ENCODE measurements around the gene MS4A10. TPM values are rescaled to one million over a fixed set of nuclear protein-coding genes. Genes with fewer than 3 reads are reported as not detected.

Gene MS4A10
- total and polyA plus RNA-seq, 2 of the 8 experiments (the other 6 are each of a cell fraction or from before 2014, with no cell fraction given), result not detected

GRCh38 chr11:60763692-60764369 is 21.3 kb upstream of the MS4A10 start:
- no peak overlapping the region for H3K4me2 ChIP-seq (ENCODE audit: insufficient read depth in 1 of 2, low read depth in 2 of 2, low read length in 2 of 2)
- ChIA-PET POLR2A (ENCODE audit: partially characterized antibody) (no interaction called here), CTCF (ENCODE audit: partially characterized antibody) (interaction anchor here (0.8 to 8.3 kb wide), 40 partner anchors 10 to 498 kb away, joined by 3 to 145 read pairs (median 5); partner anchors contain the start of genes MS4A18, MS4A8 and ZP1)
- H3K36me3 ChIP-seq (ENCODE audit: control insufficient read depth in 2 of 4, insufficient read depth in 4 of 4, low read length in 3 of 4), result no peaks in the 10 kb centered on the region
- DNase-seq (ENCODE audit: low read depth in 1 of 2, low spot score in 2 of 2) (no peak), FAIRE-seq (no peak)
- no peak overlapping the region for H3K4me3 ChIP-seq (ENCODE audit: extremely low read depth in 1 of 4, insufficient read depth in 2 of 4, low read depth in 3 of 4, low read length in 4 of 4)
- H2BK5ac ChIP-seq (ENCODE audit: low read depth, low read length), result no peak overlapping the region
- no peak overlapping the region for H4K5ac ChIP-seq (ENCODE audit: insufficient read length, low read depth, low read length)
- no peak overlapping the region for H2AFZ ChIP-seq (ENCODE audit: low read length)
- no peaks in the 10 kb centered on the region; a peak in 1 of 4 replicates for H3K9me3 ChIP-seq (ENCODE audit: insufficient read depth in 2 of 2, low read depth in 1 of 2, low read length in 1 of 2)
- H3K23ac ChIP-seq (ENCODE audit: insufficient read length), result no peak overlapping the region
- H3K4me1 ChIP-seq (replicated peaks in 1 of 4; ENCODE audit: control insufficient read depth in 3 of 4, insufficient read depth in 4 of 4, low read length in 3 of 4), result peaks cover 0 to 1% (median 0%) of the 10 kb centered on the region in 4 experiments; a peak in 1 of 7 replicates
- no peak overlapping the region for H3K27ac ChIP-seq (ENCODE audit: low read depth, low read length)
- H2BK120ac ChIP-seq (replicated peaks; ENCODE audit: low read depth, low read length), result no peak overlapping the region
- no peak overlapping the region for H3K18ac ChIP-seq (ENCODE audit: extremely low read depth, low read length)
- no peak overlapping the region for H2BK20ac ChIP-seq (ENCODE audit: low read length)
- H3K79me1 ChIP-seq (ENCODE audit: low read depth, low read length), result no peaks in the 10 kb centered on the region
- H3K27me3 ChIP-seq (replicated peaks in 1 of 4; ENCODE audit: control insufficient read depth in 3 of 4, extremely low read depth in 1 of 4, insufficient read depth in 3 of 4, low read length in 3 of 4), result peaks cover 0 to 11% (median 6%) of the 10 kb centered on the region in 4 experiments; a peak in 3 of 7 replicates
- H3K9ac ChIP-seq (replicated peaks in 1 of 4; ENCODE audit: extremely low read depth in 1 of 4, low read depth in 3 of 4, low read length in 3 of 4), result no peak overlapping the region
- H2AK5ac ChIP-seq (ENCODE audit: low read depth, low read length), result no peak overlapping the region
- H3K56ac ChIP-seq (replicated peaks; ENCODE audit: insufficient read length, low read depth, low read length), result no peak overlapping the region
- H3K79me2 ChIP-seq (ENCODE audit: control insufficient read depth in 1 of 2, insufficient read depth in 2 of 2, low read length in 2 of 2), result no peaks in the 10 kb centered on the region
- H3K14ac ChIP-seq (ENCODE audit: insufficient read length), result no peak overlapping the region
- H2BK15ac ChIP-seq (ENCODE audit: low read length), result no peak overlapping the region
- no peak overlapping the region for H2BK12ac ChIP-seq (ENCODE audit: low read depth, low read length)
- 87% methylated on average over 11 of the region's 11 CpGs; no CpG with 5 or more reads in 1 of the 2 experiments for WGBS, 2 experiments (ENCODE audit: extremely low coverage in 1 of 2, insufficient coverage in 1 of 2, insufficient read length in 1 of 2, insufficient replicate concordance in 2 of 2, low coverage in 1 of 2, low lambda C conversion rate in 2 of 2, missing lambda C conversion rate in 1 of 2)
- H4K91ac ChIP-seq (replicated peaks; ENCODE audit: insufficient read length, low read length), result no peak overlapping the region
- no peak overlapping the region for H4K8ac ChIP-seq (ENCODE audit: extremely low read depth, insufficient read depth, low read length)
- H3K23me2 ChIP-seq (ENCODE audit: low read depth, low read length), result no peaks in the 10 kb centered on the region
- no peak for TF ChIP-seq NRF1 (IDR thresholded peaks at IDR 0.05; ENCODE audit: low read depth, low read length)
- TF ChIP-seq POU5F1 (IDR thresholded peaks at IDR 0.05; ENCODE audit: low read depth, low read length), result no peak
- TF ChIP-seq CREB1 (IDR thresholded peaks at IDR 0.05), result no peak
- TF ChIP-seq SIN3A (conservative IDR thresholded peaks at IDR 0.05 in 1 of 2, IDR thresholded peaks at IDR 0.05 in 1 of 2; ENCODE audit: low read depth in 1 of 2, low read length in 2 of 2), result no peak
- TF ChIP-seq ASH2L (IDR thresholded peaks at IDR 0.05; ENCODE audit: low read length), result no peak
- no peak for TF ChIP-seq BCL11A (IDR thresholded peaks at IDR 0.05; ENCODE audit: low read depth in 2 of 2, low read length in 2 of 2)
- no peak for TF ChIP-seq EGR1 (IDR thresholded peaks at IDR 0.05; ENCODE audit: borderline replicate concordance, low read depth, low read length)
- no peak for TF ChIP-seq GABPA (IDR thresholded peaks at IDR 0.05; ENCODE audit: borderline replicate concordance, insufficient read depth, low read length)
- no peak for TF ChIP-seq RNF2 (IDR thresholded peaks at IDR 0.05; ENCODE audit: borderline replicate concordance, low read depth, low read length, missing control alignments, poor library complexity, severe bottlenecking)
- TF ChIP-seq POLR2AphosphoS5 (IDR thresholded peaks at IDR 0.05; ENCODE audit: low read depth, low read length), result no peak
- H4K20me1 ChIP-seq (replicated peaks in 1 of 2; ENCODE audit: control insufficient read depth in 1 of 2, insufficient read depth in 2 of 2, low read length in 2 of 2), result no peaks in the 10 kb centered on the region
- H3K4ac ChIP-seq (replicated peaks; ENCODE audit: insufficient read length, low read depth, low read length), result no peak overlapping the region

Data from H1 (cell line).